ENCODE data around the gene CWF19L1. TPM values are rescaled to one million over a fixed set of nuclear protein-coding genes. Genes with fewer than 3 reads are reported as not detected.
A peak's percentile ranks its signal among the peaks of the same experiment; 100 is the strongest.
"Not testable (repeated sequence)": the region's sequence is repeated elsewhere in the genome, so short reads cannot be mapped to it uniquely, and the experiment has no call there.

CWF19L1 gene
- 22.5 TPM for polyA plus RNA-seq
- long read RNA-seq, donor 1, partial matches to known transcripts = 0 of 1 reads
- long read RNA-seq, donor 1, other reads (novel, unspliced or antisense) = 0 of 1 reads
- long read RNA-seq, donor 2, partial matches to known transcripts = 0 of 2 reads
- long read RNA-seq, donor 2, other reads (novel, unspliced or antisense) = 0 of 2 reads
- long read RNA-seq, donor 3 = 0 reads
- long read RNA-seq, donor 4 = 0 reads
- long read RNA-seq, donor 5, partial matches to known transcripts = 0 of 2 reads
- long read RNA-seq, donor 5, other reads (novel, unspliced or antisense) = 0 of 2 reads
- long read RNA-seq, donor 6, partial matches to known transcripts = 0 of 1 reads
- long read RNA-seq, donor 6, other reads (novel, unspliced or antisense) = 0 of 1 reads
- long read RNA-seq, donor 7 = 0 reads
- long read RNA-seq, donor 8 = 0 reads
- long read RNA-seq, donor 9, partial matches to known transcripts = 0 of 1 reads
- long read RNA-seq, donor 9, other reads (novel, unspliced or antisense) = 0 of 1 reads
- long read RNA-seq, donor 10, partial matches to known transcripts = 0 of 1 reads
- long read RNA-seq, donor 10, other reads (novel, unspliced or antisense) = 0 of 1 reads
- long read RNA-seq, donor 11, partial matches to known transcripts = 0 of 1 reads
- long read RNA-seq, donor 11, other reads (novel, unspliced or antisense) = 0 of 1 reads

GRCh38 chr10:100267239-100268104 is at the start of gene CWF19L1:
TSS of gene CWF19L1 (minus strand) at chr10:100267638. CDS start at chr10:100267593, 45 bp downstream.
- H3K27me3 ChIP-seq (ENCODE audit: control insufficient read depth, insufficient read depth, low read length) = no peaks in the 10 kb centered on the region
- H3K4me3 ChIP-seq (ENCODE audit: low read length) = peak within 1 kb of the TSS; percentile 76
- peak within 1 kb of the TSS; percentile 61 for H3K27ac ChIP-seq (ENCODE audit: low read length)
- 0% methylated on average over 2 of the region's 49 CpGs for WGBS (ENCODE audit: insufficient coverage, low lambda C conversion rate)
- no peaks in the 10 kb centered on the region for H3K36me3 ChIP-seq (ENCODE audit: control insufficient read depth, insufficient read depth, low read length)
- H3K9me3 ChIP-seq (ENCODE audit: control insufficient read depth, low read depth, low read length) = no peaks in the 10 kb centered on the region
- peak; percentile 85 to 93 for DNase-seq
- H3K4me1 ChIP-seq (ENCODE audit: control insufficient read depth, insufficient read depth, low read length) = no peaks in the 10 kb centered on the region

- 94% methylated on average over 3 of the region's 4 CpGs for WGBS (ENCODE audit: insufficient coverage, low lambda C conversion rate)
- H3K27me3 ChIP-seq (ENCODE audit: control insufficient read depth, insufficient read depth, low read length) = peaks cover 10% of the 10 kb centered on the region
- no peak overlapping the region for H3K27ac ChIP-seq (ENCODE audit: low read length)
- no peaks in the 10 kb centered on the region for H3K4me1 ChIP-seq (ENCODE audit: control insufficient read depth, insufficient read depth, low read length)
- no peaks in the 10 kb centered on the region for H3K36me3 ChIP-seq (ENCODE audit: control insufficient read depth, insufficient read depth, low read length)
- H3K4me3 ChIP-seq (ENCODE audit: low read length) = no peak overlapping the region
- no peak for DNase-seq
- no peaks in the 10 kb centered on the region for H3K9me3 ChIP-seq (ENCODE audit: control insufficient read depth, low read depth, low read length)
Measured at GRCh38 chr10:100315615-100316014, 48.2 kb upstream of the CWF19L1 start.

DNA sequence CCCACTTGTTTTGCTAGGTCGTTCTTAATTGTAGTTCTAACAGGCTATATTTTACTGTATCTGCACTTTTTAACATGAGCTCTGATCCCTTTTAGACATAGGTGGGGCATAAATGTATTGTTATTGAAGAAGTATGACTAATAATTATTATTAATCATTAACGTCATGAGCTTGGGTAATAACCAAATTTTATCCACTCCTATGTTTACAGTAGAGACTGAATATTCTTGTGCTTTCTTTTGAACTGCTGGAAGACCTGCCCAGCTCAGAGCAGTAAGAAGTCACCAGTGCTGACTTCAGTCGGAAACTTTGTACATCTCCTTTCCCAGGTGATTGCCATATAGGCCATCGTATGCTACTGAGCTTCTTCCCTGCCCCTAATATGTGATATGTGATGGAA is 43.9 kb upstream of the CWF19L1 start:
- H3K9me3 ChIP-seq (ENCODE audit: control insufficient read depth, low read depth, low read length) = no peaks in the 10 kb centered on the region
- DNase-seq = peak in 1 of 2 donors; percentile 61
- no peak overlapping the region for H3K4me3 ChIP-seq (ENCODE audit: low read length)
- H3K4me1 ChIP-seq (ENCODE audit: control insufficient read depth, insufficient read depth, low read length) = no peaks in the 10 kb centered on the region
- peaks cover 10% of the 10 kb centered on the region for H3K27me3 ChIP-seq (ENCODE audit: control insufficient read depth, insufficient read depth, low read length)
- no peaks in the 10 kb centered on the region for H3K36me3 ChIP-seq (ENCODE audit: control insufficient read depth, insufficient read depth, low read length)
- 30% methylated on average over 2 of the region's 4 CpGs for WGBS (ENCODE audit: insufficient coverage, low lambda C conversion rate)
- H3K27ac ChIP-seq (ENCODE audit: low read length) = no peak overlapping the region

DNA sequence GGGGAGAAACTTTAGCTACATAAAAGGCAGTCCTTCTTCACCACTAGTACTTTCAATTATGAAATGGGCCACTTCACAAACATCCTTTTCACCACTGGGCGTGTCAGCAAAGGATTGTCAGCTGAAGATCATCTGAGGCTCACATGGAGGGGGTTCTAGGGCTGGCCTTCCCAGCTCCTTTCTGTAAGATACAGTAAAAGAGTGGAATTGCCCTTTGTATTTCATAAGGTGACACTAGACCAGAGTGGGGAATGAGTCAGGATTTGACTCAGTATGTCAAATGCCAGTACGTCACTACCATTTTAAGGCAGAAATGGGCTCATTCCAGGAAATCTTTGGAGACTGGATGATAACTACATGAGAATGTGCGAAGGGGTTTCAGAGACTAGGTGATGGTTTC is 40.2 kb upstream of the CWF19L1 start:
- no peak overlapping the region for H3K4me3 ChIP-seq (ENCODE audit: low read length)
- no peaks in the 10 kb centered on the region for H3K4me1 ChIP-seq (ENCODE audit: control insufficient read depth, insufficient read depth, low read length)
- WGBS (ENCODE audit: insufficient coverage, low lambda C conversion rate) = no CpG with 5 or more reads among the region's 3 CpGs
- no peaks in the 10 kb centered on the region for H3K36me3 ChIP-seq (ENCODE audit: control insufficient read depth, insufficient read depth, low read length)
- H3K27me3 ChIP-seq (ENCODE audit: control insufficient read depth, insufficient read depth, low read length) = peaks cover 18% of the 10 kb centered on the region
- no peak overlapping the region for H3K27ac ChIP-seq (ENCODE audit: low read length)
- no peak for DNase-seq
- no peaks in the 10 kb centered on the region for H3K9me3 ChIP-seq (ENCODE audit: control insufficient read depth, low read depth, low read length)

DNA sequence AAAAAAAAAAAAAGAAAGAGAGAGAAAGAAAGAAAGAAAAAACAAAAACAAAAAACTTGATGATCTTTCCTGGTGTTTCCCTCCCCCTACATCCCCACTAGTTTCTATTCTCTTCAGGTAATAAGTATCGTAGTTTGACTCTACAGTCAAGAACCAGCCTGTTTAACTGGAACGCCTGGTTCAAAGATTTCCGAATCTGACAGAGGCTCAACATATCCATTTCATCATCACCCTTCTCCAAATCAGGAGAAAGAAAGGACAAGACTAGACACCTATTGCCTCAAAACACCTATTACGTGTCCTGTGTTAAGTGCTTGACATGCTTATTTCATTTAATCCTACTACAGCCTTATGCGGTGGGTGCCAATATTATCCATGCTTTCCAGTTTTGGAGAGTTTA is 39.4 kb upstream of the CWF19L1 start:
- no peak for DNase-seq
- WGBS (ENCODE audit: insufficient coverage, low lambda C conversion rate) = 100% methylated on average over 1 of the region's 5 CpGs
- H3K27me3 ChIP-seq (ENCODE audit: control insufficient read depth, insufficient read depth, low read length) = peaks cover 18% of the 10 kb centered on the region

GRCh38 chr10:100304414-100304813 is 37.0 kb upstream of the CWF19L1 start:
- no peaks in the 10 kb centered on the region for H3K36me3 ChIP-seq (ENCODE audit: control insufficient read depth, insufficient read depth, low read length)
- no peak for DNase-seq
- 100% methylated on average over 1 of the region's 3 CpGs for WGBS (ENCODE audit: insufficient coverage, low lambda C conversion rate)
- no peaks in the 10 kb centered on the region for H3K9me3 ChIP-seq (ENCODE audit: control insufficient read depth, low read depth, low read length)
- peaks cover 16% of the 10 kb centered on the region for H3K27me3 ChIP-seq (ENCODE audit: control insufficient read depth, insufficient read depth, low read length)
- H3K4me3 ChIP-seq (ENCODE audit: low read length) = no peak overlapping the region
- no peaks in the 10 kb centered on the region for H3K4me1 ChIP-seq (ENCODE audit: control insufficient read depth, insufficient read depth, low read length)
- H3K27ac ChIP-seq (ENCODE audit: low read length) = no peak overlapping the region

More for the DNA sequence above, 39.4 kb upstream of the CWF19L1 start:
- no peaks in the 10 kb centered on the region for H3K9me3 ChIP-seq (ENCODE audit: control insufficient read depth, low read depth, low read length)
- no peaks in the 10 kb centered on the region for H3K36me3 ChIP-seq (ENCODE audit: control insufficient read depth, insufficient read depth, low read length)
- no peak overlapping the region for H3K4me3 ChIP-seq (ENCODE audit: low read length)
- no peak overlapping the region for H3K27ac ChIP-seq (ENCODE audit: low read length)
- no peaks in the 10 kb centered on the region for H3K4me1 ChIP-seq (ENCODE audit: control insufficient read depth, insufficient read depth, low read length)

DNA sequence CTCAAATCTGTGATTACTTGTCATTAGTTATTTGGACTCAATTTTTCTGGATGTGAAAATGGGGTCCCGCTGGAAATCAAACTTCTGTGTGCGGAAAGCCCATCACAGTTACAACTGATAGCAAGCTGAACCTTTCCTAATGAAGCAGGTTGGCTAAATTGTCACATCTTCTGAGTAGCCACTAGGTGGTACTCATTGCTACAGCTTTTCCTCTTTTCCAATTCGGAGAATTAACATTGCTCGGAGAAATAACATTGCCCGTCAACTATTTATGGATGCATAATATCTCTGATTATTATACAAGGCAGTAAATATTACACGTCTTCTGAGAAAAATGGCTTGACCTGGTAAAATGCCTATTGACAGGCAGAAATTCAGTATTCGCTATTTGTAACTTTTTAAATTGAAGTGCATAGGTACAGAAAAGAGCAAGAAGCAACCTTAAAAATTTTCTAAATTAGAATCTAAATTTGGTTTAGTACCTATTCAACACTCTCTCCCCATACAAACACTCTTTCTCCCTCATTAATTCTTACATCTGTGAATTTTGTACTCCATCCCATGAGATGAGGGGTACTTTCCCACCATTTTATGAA is 36.4 kb upstream of the CWF19L1 start:
- H3K36me3 ChIP-seq (ENCODE audit: control insufficient read depth, insufficient read depth, low read length) = no peaks in the 10 kb centered on the region
- no peak for DNase-seq
- H3K27me3 ChIP-seq (ENCODE audit: control insufficient read depth, insufficient read depth, low read length) = peaks cover 16% of the 10 kb centered on the region
- no peak overlapping the region for H3K27ac ChIP-seq (ENCODE audit: low read length)
- H3K4me3 ChIP-seq (ENCODE audit: low read length) = no peak overlapping the region
- 33% methylated on average over 3 of the region's 7 CpGs for WGBS (ENCODE audit: insufficient coverage, low lambda C conversion rate)
- no peaks in the 10 kb centered on the region for H3K9me3 ChIP-seq (ENCODE audit: control insufficient read depth, low read depth, low read length)
- no peaks in the 10 kb centered on the region for H3K4me1 ChIP-seq (ENCODE audit: control insufficient read depth, insufficient read depth, low read length)

DNA sequence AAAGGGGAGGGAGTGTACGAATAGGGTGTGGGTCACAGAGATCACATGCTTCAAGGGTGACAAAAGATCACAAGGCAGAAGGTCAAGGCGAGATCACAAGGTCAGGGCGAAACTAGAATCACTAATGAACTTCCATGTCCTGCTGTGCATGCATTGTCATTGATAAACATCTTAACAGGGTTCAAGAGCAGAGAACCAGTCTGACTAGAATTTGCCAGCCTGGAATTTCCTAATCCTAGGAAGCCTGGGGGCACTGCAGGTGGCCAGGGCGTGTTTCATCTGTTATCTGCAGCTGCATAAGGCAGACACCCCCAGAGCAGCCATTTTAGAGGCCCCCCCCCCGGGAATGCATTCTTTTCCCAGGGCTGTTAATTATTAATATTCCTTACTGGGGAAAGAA is 33.7 kb upstream of the CWF19L1 start:
- WGBS (ENCODE audit: insufficient coverage, low lambda C conversion rate) = no CpG with 5 or more reads among the region's 5 CpGs
- H3K27ac ChIP-seq (ENCODE audit: low read length); DNase-seq; H3K4me1 ChIP-seq (ENCODE audit: control insufficient read depth, insufficient read depth, low read length); H3K4me3 ChIP-seq (ENCODE audit: low read length); H3K36me3 ChIP-seq (ENCODE audit: control insufficient read depth, insufficient read depth, low read length); H3K9me3 ChIP-seq (ENCODE audit: control insufficient read depth, low read depth, low read length): not testable (repeated sequence)
- H3K27me3 ChIP-seq (ENCODE audit: control insufficient read depth, insufficient read depth, low read length) = peaks cover 29% of the 10 kb centered on the region

DNA sequence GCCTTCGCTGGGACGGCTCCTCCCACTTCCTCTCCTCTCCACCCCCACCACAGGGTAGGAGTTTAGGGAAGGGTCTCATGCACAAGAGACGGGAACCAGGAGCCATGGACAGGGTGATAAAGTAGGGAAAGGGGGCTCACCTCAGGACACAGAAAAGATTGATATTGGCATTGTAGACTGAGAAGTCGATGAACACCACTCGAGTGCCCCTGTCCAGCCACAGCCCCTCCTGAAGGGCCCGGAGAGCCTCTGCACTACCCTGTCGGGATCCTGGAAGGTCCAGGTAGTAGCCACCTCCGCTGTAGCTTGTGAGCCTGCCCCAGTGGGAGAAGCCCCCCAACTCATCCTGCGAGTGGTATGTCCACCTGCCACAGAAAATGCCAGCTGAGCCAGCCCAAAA is 29.8 kb upstream of the CWF19L1 start:
- peaks cover 17% of the 10 kb centered on the region for H3K27me3 ChIP-seq (ENCODE audit: control insufficient read depth, insufficient read depth, low read length)
- H3K9me3 ChIP-seq (ENCODE audit: control insufficient read depth, low read depth, low read length) = no peaks in the 10 kb centered on the region
- H3K36me3 ChIP-seq (ENCODE audit: control insufficient read depth, insufficient read depth, low read length) = no peaks in the 10 kb centered on the region
- WGBS (ENCODE audit: insufficient coverage, low lambda C conversion rate) = no CpG with 5 or more reads among the region's 9 CpGs
- peaks cover 9% of the 10 kb centered on the region for H3K4me1 ChIP-seq (ENCODE audit: control insufficient read depth, insufficient read depth, low read length)
- no peak for DNase-seq
- no peak overlapping the region for H3K4me3 ChIP-seq (ENCODE audit: low read length)
- no peak overlapping the region for H3K27ac ChIP-seq (ENCODE audit: low read length)

GRCh38 chr10:100293066-100293465 is 25.6 kb upstream of the CWF19L1 start:
- Histone ChIP-seq H3K4me1 (ENCODE audit: control insufficient read depth, insufficient read depth, low read length) (peaks cover 22% of the 10 kb centered on the region), H3K4me3 (ENCODE audit: low read length) (no peak overlapping the region), H3K36me3 (ENCODE audit: control insufficient read depth, insufficient read depth, low read length) (no peaks in the 10 kb centered on the region), H3K27ac (ENCODE audit: low read length) (peak overlapping the region; percentile 58), H3K9me3 (ENCODE audit: control insufficient read depth, low read depth, low read length) (no peaks in the 10 kb centered on the region), H3K27me3 (ENCODE audit: control insufficient read depth, insufficient read depth, low read length) (peaks cover 15% of the 10 kb centered on the region)
- no peak for DNase-seq
